Measurements from ENCODE around the gene TXNDC16.

Gene TXNDC16

GRCh38 chr14:52455291-52456088 lies 96.8 kb downstream of the TXNDC16 start:
- no peak for DNase-seq (ENCODE audit: low spot score)

- DNase-seq (ENCODE audit: low spot score): no peak
These were observed 105.1 kb downstream of the TXNDC16 start for GRCh38 chr14:52447236-52447635.

GRCh38 chr14:52446355-52446754 lies 106.0 kb downstream of the TXNDC16 start:
- DNase-seq (ENCODE audit: low spot score): no peak

GRCh38 chr14:52443506-52443905 lies 108.8 kb downstream of the TXNDC16 start:
- DNase-seq (ENCODE audit: low spot score): no peak

GRCh38 chr14:52442602-52443001 lies 109.7 kb downstream of the TXNDC16 start:
- DNase-seq (ENCODE audit: low spot score): no peak

- no peak for DNase-seq (ENCODE audit: low spot score)
These were observed 110.1 kb downstream of the TXNDC16 start for GRCh38 chr14:52442166-52442565.

GRCh38 chr14:52439476-52439875 lies 112.8 kb downstream of the TXNDC16 start:
- no peak for DNase-seq (ENCODE audit: low spot score)

- DNase-seq (ENCODE audit: low spot score): no peak
These were observed 117.3 kb downstream of the TXNDC16 start for GRCh38 chr14:52434955-52435354.

GRCh38 chr14:52430474-52430873 lies 121.8 kb downstream of the TXNDC16 start:
- no peak for DNase-seq (ENCODE audit: low spot score)

- DNase-seq (ENCODE audit: low spot score): no peak
These were observed 122.9 kb downstream of the TXNDC16 start for GRCh38 chr14:52429451-52429850.

- no peak for DNase-seq (ENCODE audit: low spot score)
These were observed 124.8 kb downstream of the TXNDC16 start for GRCh38 chr14:52427460-52427859.

- no peak for DNase-seq (ENCODE audit: low spot score)
These were observed 129.5 kb downstream of the TXNDC16 start for GRCh38 chr14:52422650-52423356.

- DNase-seq (ENCODE audit: low spot score): no peak
These were observed 135.2 kb downstream of the TXNDC16 start for GRCh38 chr14:52417139-52417538.

GRCh38 chr14:52413729-52414408 lies 138.4 kb downstream of the TXNDC16 start:
- DNase-seq (ENCODE audit: low spot score): no peak

GRCh38 chr14:52412426-52412825 lies 139.9 kb downstream of the TXNDC16 start:
- DNase-seq (ENCODE audit: low spot score): no peak

GRCh38 chr14:52405314-52405713 lies 147.0 kb downstream of the TXNDC16 start:
- DNase-seq (ENCODE audit: low spot score): no peak

GRCh38 chr14:52402812-52403526 lies 149.3 kb downstream of the TXNDC16 start:
- DNase-seq (ENCODE audit: low spot score): peak; percentile 32

GRCh38 chr14:52400846-52401245 lies 151.5 kb downstream of the TXNDC16 start:
- DNase-seq (ENCODE audit: low spot score): peak; percentile 46

- DNase-seq (ENCODE audit: low spot score): no peak
These were observed 152.2 kb downstream of the TXNDC16 start for GRCh38 chr14:52399921-52400595.

GRCh38 chr14:52399104-52399503 lies 153.2 kb downstream of the TXNDC16 start:
- DNase-seq (ENCODE audit: low spot score): no peak

- no peak for DNase-seq (ENCODE audit: low spot score)
These were observed 154.5 kb downstream of the TXNDC16 start for GRCh38 chr14:52397844-52398243.

- DNase-seq (ENCODE audit: low spot score): no peak
These were observed 156.6 kb downstream of the TXNDC16 start for GRCh38 chr14:52395728-52396127.
